Measurements from ENCODE around the gene PABPN1L. TPM values are rescaled to one million over a fixed set of nuclear protein-coding genes. Genes with fewer than 3 reads are reported as not detected.

The PABPN1L gene
- polyA plus RNA-seq, 2 of the 4 experiments (the other 2 are of a cell fraction), result not detected

DNA sequence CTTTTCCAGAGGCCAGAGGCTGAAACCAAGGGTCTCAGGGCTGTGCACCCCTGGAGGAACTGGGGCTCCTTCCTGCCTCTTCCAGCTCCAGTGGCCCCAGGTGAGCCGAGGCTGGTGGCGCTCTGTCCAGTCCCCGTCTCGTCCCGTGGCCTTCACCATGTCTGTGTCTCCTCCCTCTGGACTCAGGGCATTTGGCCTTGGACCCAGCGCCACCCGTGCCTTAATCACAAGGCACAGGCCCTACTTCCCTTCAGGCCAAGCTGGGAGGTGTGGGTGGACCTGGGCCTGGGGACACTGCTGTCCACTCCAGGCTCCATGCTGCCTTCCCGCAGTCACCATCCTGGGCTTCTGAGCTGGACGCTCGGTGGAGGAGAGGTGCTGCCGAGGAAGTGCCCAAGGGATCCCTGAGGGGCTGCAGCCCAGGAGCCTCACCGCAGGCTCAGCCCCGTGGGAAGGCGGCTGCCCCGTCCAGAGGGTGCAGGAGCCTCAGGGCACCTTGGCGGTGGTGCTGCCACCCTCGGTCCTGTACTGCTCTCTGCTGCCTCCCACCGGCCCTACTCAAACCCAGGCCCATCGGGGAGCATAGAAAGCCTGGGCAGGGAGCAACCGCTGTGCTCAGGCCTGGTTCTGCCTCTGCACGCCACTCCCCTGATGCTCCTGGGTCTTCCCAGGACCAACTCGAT, 45.2 kb downstream of the PABPN1L start:
- POLR2A ChIA-PET, result interaction anchor here (1.0 to 1.2 kb wide), 2 partner anchors 9 to 10 kb away, joined by 3 to 4 read pairs; partner anchors contain the start of gene APRT
- no peak for DNase-seq (ENCODE audit: low read depth in 1 of 2, low spot score in 1 of 2)
- CTCF ChIA-PET, result interaction anchor here (1.0 to 2.2 kb wide), 3 partner anchors 9 to 346 kb away, joined by 3 to 17 read pairs (median 3); partner anchors contain the start of gene APRT
- no peaks in the 10 kb centered on the region for H3K4me1 ChIP-seq
- FAIRE-seq, result no peak
- H3K27ac ChIP-seq, result no peak overlapping the region
- no peak overlapping the region for H3K4me3 ChIP-seq
- ATAC-seq, result no peak
- WGBS (ENCODE audit: missing lambda C conversion rate), result 88% methylated on average over 17 of the region's 22 CpGs
- TF ChIP-seq PHF8 (IDR thresholded peaks at IDR 0.05; ENCODE audit: borderline replicate concordance, low read depth) (no peak), BHLHE40 (IDR thresholded peaks at IDR 0.05; ENCODE audit: low read depth, low read length) (no peak), HOXA7 (CRISPR knock-in tag; IDR thresholded peaks at IDR 0.05) (no peak), NR3C1 (IDR thresholded peaks at IDR 0.05) (no peak), POLR2AphosphoS2 (conservative IDR thresholded peaks at IDR 0.05; ENCODE audit: low read length) (no peak), ZNF302 (CRISPR knock-in tag; IDR thresholded peaks at IDR 0.05) (no peak), FOSB (CRISPR knock-in tag; IDR thresholded peaks at IDR 0.05) (no peak), SREBF2 (IDR thresholded peaks at IDR 0.05) (no peak), RFX5 (IDR thresholded peaks at IDR 0.05) (no peak), EP300 (IDR thresholded peaks at IDR 0.05) (no peak)
- TF ChIP-seq, protein P1, sequence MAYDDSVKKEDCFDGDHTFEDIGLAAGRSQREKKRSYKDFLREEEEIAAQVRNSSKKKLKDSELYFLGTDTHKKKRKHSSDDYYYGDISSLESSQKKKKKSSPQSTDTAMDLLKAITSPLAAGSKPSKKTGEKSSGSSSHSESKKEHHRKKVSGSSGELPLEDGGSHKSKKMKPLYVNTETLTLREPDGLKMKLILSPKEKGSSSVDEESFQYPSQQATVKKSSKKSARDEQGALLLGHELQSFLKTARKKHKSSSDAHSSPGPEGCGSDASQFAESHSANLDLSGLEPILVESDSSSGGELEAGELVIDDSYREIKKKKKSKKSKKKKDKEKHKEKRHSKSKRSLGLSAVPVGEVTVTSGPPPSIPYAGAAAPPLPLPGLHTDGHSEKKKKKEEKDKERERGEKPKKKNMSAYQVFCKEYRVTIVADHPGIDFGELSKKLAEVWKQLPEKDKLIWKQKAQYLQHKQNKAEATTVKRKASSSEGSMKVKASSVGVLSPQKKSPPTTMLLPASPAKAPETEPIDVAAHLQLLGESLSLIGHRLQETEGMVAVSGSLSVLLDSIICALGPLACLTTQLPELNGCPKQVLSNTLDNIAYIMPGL (CRISPR knock-in tag; IDR thresholded peaks at IDR 0.05; ENCODE audit: borderline replicate concordance), result no peak
- TF ChIP-seq, protein P2, sequence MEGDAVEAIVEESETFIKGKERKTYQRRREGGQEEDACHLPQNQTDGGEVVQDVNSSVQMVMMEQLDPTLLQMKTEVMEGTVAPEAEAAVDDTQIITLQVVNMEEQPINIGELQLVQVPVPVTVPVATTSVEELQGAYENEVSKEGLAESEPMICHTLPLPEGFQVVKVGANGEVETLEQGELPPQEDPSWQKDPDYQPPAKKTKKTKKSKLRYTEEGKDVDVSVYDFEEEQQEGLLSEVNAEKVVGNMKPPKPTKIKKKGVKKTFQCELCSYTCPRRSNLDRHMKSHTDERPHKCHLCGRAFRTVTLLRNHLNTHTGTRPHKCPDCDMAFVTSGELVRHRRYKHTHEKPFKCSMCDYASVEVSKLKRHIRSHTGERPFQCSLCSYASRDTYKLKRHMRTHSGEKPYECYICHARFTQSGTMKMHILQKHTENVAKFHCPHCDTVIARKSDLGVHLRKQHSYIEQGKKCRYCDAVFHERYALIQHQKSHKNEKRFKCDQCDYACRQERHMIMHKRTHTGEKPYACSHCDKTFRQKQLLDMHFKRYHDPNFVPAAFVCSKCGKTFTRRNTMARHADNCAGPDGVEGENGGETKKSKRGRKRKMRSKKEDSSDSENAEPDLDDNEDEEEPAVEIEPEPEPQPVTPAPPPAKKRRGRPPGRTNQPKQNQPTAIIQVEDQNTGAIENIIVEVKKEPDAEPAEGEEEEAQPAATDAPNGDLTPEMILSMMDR (IDR thresholded peaks at IDR 0.05), result no peak
- TF ChIP-seq, protein P3, sequence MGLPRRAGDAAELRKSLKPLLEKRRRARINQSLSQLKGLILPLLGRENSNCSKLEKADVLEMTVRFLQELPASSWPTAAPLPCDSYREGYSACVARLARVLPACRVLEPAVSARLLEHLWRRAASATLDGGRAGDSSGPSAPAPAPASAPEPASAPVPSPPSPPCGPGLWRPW (IDR thresholded peaks at IDR 0.05), result no peak
- no peak overlapping the region for H3K4me2 ChIP-seq
- H3K9me3 ChIP-seq, result no peaks in the 10 kb centered on the region

DNA sequence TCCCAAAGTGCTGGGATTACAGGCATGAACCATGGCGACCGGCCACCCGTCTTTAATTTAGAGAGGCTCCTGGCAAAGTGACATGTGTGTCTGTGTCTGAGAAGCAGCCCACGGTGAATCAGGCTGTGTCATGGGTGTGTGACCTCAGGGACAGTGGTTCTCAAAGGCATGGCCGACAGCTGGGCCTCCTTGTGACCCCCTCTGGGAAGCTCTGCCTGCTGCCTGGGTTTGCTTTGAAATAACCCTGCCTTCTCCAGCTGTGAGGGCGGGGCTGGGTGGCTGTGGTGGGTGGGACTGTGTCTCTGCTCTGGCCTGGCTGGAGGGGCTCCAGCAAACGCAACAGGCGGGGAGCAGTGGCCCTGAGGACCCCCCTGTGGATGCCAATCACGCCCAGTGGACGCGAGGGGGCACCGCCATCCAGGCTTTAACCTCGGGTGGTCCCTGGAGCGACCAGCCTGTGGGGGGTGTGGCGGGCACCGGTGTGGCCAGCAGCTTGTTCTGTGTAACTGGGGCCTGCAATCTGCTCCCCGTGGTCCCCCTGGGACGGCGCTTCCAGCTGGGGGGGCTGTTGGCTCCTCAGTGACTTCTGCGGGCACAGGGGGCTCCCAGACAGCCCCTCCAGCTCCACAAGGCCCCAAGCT, 46.0 kb downstream of the PABPN1L start:
- Histone ChIP-seq H3K4me2 (no peak overlapping the region), H3K4me1 (no peaks in the 10 kb centered on the region), H3K4me3 (no peak overlapping the region), H3K9me3 (no peaks in the 10 kb centered on the region), H3K27ac (no peak overlapping the region)
- ChIA-PET POLR2A (interaction anchor here (1.0 kb wide), 1 partner anchor 8 kb away, joined by 3 read pairs; the partner anchor contains the start of gene APRT), CTCF (interaction anchor here (1.1 to 5.9 kb wide), 3 partner anchors 8 to 347 kb away, joined by 3 to 39 read pairs (median 17); partner anchors contain the start of genes APRT, GALNS and TRAPPC2L)
- no peak for TF ChIP-seq TFCP2L1 (CRISPR knock-in tag; IDR thresholded peaks at IDR 0.05)
- WGBS (ENCODE audit: missing lambda C conversion rate), result 86% methylated on average over 12 of the region's 20 CpGs
- ATAC-seq (no peak), FAIRE-seq (no peak), DNase-seq (ENCODE audit: low read depth in 1 of 2, low spot score in 1 of 2) (no peak)

DNA sequence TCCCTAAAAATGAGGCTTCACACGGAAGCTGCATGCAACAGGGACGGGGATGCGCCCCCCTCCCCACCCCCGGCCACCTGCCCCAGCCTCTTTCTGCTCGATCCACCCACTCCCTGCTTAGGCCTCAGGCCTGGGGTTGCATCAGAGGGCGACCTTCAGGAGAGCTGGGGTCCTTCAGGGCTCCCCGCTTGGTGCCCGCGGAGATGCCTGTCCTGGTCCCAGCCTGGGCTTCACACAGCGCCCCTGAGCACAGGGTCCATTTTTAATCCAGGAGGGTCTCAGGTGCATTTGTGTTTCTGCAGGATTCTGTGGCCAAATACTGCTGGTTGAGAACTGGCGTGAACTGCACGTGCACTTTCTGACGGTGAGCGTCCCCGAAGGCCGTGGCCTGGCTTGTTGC, 47.3 kb downstream of the PABPN1L start:
- TF ChIP-seq TFCP2L1 (CRISPR knock-in tag; IDR thresholded peaks at IDR 0.05), result no peak
- TF ChIP-seq NPAS2 (CRISPR knock-in tag; IDR thresholded peaks at IDR 0.05; ENCODE audit: borderline replicate concordance), result no peak
- TF ChIP-seq MAFK (IDR thresholded peaks at IDR 0.05; ENCODE audit: partially characterized antibody), result no peak
- no peak for TF ChIP-seq HDAC2 (IDR thresholded peaks at IDR 0.05)
- no peak for TF ChIP-seq ZC3H11A (IDR thresholded peaks at IDR 0.05)
- TF ChIP-seq, protein P4, sequence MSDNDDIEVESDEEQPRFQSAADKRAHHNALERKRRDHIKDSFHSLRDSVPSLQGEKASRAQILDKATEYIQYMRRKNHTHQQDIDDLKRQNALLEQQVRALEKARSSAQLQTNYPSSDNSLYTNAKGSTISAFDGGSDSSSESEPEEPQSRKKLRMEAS (IDR thresholded peaks at IDR 0.05), result no peak
- TF ChIP-seq HEYL (CRISPR knock-in tag; IDR thresholded peaks at IDR 0.05), result no peak
- TF ChIP-seq CBX2 (IDR thresholded peaks at IDR 0.05; ENCODE audit: borderline replicate concordance, low read depth), result no peak
- no peak for TF ChIP-seq JUN (IDR thresholded peaks at IDR 0.05)
- TF ChIP-seq, protein P3 (IDR thresholded peaks at IDR 0.05), result no peak
- TF ChIP-seq, protein P5, sequence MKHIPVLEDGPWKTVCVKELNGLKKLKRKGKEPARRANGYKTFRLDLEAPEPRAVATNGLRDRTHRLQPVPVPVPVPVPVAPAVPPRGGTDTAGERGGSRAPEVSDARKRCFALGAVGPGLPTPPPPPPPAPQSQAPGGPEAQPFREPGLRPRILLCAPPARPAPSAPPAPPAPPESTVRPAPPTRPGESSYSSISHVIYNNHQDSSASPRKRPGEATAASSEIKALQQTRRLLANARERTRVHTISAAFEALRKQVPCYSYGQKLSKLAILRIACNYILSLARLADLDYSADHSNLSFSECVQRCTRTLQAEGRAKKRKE (CRISPR knock-in tag; IDR thresholded peaks at IDR 0.05; ENCODE audit: low read depth), result no peak
- TF ChIP-seq KDM5A (IDR thresholded peaks at IDR 0.05), result no peak
- TF ChIP-seq RFX5 (IDR thresholded peaks at IDR 0.05), result no peak
- TF ChIP-seq BHLHE40 (IDR thresholded peaks at IDR 0.05; ENCODE audit: low read depth, low read length), result no peak
- no peak for TF ChIP-seq MAZ (IDR thresholded peaks at IDR 0.05; ENCODE audit: borderline replicate concordance, low read depth, low read length)
- TF ChIP-seq KDM1A (IDR thresholded peaks at IDR 0.05; ENCODE audit: low read depth), result no peak
- DNase-seq (ENCODE audit: low read depth in 1 of 2, low spot score in 1 of 2), result no peak
- Histone ChIP-seq H3K4me3 (no peak overlapping the region), H3K4me1 (no peaks in the 10 kb centered on the region), H3K9me3 (no peaks in the 10 kb centered on the region), H3K27ac (no peak overlapping the region), H3K4me2 (no peak overlapping the region)
- POLR2A ChIA-PET, result interaction anchor here (0.7 kb wide), 1 partner anchor 38 kb away, joined by 4 read pairs; no protein-coding TSS in a partner anchor
- CTCF ChIA-PET, result interaction anchor here (0.9 to 5.9 kb wide), 4 partner anchors 39 to 348 kb away, joined by 3 to 39 read pairs (median 6); partner anchors contain the start of genes GALNS and TRAPPC2L
- 87% methylated on average over 12 of the region's 16 CpGs for WGBS (ENCODE audit: missing lambda C conversion rate)
- ATAC-seq, result no peak
- FAIRE-seq, result no peak
